ENCODE results near the gene ABCA13.
A peak's percentile ranks its signal among the peaks of the same experiment; 100 is the strongest.

Gene ABCA13

GRCh38 chr7:48441848-48442492 is 270.7 kb downstream of the ABCA13 start:
- DNase-seq: no peak

GRCh38 chr7:48443051-48443450 is 271.8 kb downstream of the ABCA13 start:
- no peak for DNase-seq

DNA sequence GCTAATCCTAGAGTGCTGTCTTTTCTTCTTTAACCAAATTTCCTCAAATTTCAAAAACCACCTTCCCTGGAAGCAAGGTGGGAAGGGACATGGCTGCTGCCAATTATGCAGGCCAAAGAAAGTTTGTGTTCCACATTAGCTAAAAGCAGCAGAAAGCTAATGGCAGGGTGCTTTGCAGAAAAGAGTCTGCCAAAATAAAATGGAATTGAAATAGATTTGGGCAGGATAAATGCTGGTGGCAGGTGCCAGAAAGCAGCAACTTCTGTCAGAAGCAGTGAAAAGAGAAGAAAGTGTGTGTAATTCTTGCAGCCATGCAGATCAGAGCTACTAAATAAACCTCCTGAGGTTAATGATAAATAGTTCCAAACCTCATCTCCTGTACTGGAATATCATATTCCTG is 275.5 kb downstream of the ABCA13 start:
- DNase-seq: no peak

DNA sequence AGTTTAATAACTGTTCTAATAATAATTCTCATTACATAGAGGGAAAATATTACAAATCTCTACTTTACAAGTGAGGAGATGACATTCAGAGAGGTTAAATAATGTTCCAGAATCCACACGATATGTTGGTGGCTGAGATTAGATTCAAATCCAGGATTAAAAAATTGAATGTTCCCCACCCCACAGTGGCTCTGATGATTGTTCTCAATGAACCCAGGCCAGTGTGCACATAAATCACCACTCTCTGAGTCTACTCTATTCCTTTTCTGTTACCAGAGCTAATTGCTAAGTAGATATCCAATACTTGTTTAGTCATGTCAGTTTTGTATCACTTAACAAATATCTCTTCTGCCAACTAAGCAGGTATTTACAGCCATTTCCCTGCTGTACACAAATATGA is 281.0 kb downstream of the ABCA13 start:
- DNase-seq: peak; percentile 42

DNA sequence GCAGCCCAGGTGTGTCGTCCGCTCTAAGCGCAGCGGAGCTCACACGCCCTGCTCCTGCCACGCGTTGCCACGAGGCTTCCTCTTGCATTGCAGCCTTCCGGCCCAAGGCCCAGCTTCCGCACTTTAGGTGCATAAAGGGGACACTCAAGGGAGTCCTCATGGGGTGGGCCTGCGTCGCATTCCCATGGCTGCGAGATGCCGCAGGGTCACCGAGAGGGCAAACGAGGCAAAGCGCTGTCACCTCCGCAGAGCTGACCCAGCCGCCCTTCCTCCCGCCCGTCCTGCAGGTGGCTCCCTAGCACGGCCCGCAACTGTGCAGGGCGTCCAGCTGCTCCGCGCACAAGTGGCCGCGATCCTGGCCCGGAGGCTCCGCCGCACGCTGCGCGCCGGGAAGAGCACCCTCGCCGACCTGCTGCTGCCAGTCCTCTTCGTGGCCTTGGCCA is 283.5 kb downstream of the ABCA13 start:
- DNase-seq: no peak

DNA sequence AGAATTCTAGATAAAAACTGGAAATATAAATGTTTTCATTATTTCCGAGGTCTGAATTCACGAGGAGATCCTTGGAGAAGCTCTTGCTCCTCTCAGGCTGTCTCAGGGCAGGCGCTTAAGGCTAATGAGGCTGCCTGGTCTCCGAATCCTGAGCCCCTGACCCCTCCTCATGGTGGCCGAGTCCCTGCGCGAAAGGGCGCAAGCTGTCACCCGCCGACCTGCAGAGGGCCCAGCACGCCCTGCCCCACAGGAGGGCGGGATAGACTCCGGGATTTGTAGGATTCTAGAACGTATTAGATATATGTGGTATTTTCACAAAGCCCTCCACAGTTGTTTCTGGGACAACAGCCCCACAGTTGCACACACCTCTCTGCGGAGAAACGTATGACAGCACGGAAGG is 284.1 kb downstream of the ABCA13 start:
- DNase-seq: no peak

- no peak for DNase-seq
Measured at GRCh38 chr7:48458701-48459524, 287.7 kb downstream of the ABCA13 start.

GRCh38 chr7:48466713-48467112 is 295.5 kb downstream of the ABCA13 start:
- DNase-seq: no peak

DNA sequence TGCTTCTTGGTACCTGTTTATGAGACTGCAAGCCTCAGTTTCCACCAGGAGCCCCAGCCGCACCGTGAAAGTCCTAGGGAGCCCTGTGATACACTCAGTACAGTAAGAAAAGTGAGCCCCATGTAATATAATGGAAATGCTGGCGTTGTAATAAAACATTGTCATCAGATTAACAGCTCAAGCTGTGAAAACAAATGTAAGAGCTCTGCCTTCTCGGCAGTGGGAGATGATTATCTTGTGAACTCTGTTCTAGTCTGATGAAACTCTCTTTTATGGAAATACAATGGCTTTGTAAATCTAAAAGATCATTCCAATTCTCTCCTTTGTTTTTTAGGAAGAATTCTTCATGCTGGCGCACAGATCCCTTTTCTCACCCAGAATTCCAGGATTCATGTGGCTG is 299.9 kb downstream of the ABCA13 start:
- DNase-seq: no peak

GRCh38 chr7:48472640-48473039 is 301.4 kb downstream of the ABCA13 start:
- no peak for DNase-seq

- DNase-seq: no peak
Measured at GRCh38 chr7:48473205-48473865, 302.1 kb downstream of the ABCA13 start.

DNA sequence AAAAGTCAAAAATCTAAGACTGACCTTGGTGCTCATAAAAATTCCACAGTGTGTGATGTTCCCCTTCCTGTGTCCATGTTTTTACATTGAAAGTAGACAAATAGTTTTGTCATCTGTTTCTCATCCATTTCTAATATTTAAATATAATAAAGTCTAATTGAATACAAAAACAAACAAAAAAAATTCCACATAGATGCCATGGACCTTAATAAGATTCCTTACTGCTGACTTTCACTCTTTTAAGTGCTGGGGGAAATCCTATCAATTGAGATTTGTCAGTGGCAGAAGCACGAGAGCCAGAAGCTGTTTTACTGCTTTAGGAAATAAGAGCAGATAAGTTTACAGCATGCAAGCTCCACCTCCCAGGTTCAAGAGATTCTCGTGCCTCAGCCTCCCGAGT is 310.0 kb downstream of the ABCA13 start:
- DNase-seq: no peak

DNA sequence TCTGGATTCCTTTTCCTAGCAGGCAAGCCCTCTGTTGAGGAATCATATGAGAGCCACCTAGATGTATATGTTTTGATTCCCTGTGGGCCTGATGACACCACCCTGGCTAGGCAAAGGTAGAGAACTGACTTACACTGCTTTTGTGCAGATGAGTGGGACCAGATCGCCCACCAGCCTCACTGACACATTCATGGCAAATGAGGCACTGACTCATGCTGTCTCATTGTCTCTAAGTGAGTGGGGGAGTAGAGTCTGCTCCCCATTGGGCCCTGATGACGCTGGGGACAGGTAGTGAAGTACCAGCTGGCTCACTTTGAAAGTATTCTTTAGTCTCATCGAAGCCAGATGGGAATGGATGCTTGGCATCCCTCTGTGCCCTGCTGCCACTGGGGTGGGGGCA is 326.3 kb downstream of the ABCA13 start:
- no peak for DNase-seq

DNA sequence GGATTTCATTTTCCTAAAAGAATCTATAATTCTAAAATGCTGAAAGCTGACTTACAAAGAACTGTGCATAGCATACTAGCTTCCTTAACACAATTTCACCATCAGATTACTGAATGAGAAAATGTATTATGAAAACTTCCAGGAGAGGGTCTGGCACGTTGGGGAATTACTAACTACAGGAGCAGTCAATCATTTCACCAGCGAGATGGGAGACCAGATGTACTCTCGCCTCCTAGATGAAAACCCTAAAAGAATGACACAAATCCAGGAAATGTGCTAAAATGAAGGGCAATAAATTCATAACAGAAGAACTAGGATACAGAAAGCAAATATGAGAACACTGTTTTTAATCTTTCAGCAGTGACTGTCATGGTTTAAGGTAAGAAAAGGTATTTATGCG is 330.8 kb downstream of the ABCA13 start:
- no peak for DNase-seq

DNA sequence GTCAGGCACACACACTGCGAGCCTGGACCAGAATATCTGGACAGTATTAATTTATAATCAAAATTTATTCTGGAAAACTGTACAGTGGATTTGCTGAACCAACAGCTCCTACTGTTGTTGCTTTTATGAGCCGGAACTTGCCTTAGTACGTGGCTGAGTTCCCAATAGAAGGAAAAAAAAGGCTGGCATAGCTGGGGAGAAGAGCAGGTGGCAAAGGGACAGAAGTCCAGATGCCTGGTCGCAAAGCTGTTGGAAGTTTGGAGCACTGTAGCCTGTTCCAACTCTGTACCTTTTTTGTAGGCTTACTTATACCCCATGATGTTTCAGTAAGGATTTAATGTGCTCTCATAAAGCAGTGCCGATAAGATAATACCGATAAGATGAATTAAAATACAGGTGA is 333.8 kb downstream of the ABCA13 start:
- DNase-seq: no peak

DNA sequence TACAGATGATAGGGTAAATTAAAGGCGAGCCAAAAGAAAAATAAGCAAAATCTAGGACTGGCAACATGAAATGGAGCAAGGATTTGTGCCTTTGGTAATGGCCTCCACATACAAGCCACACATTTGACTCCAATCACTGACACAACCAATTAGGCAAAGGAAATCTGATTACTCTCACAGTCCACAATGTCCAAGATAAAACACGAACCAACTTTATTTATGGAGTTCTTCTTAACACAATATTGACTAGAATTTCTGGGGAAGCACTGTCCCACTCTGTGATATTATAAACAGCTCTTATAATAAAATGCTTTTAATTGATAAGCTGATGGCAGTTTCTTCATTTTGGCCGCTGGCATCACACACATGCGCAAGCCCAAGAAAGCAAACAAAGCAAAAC is 334.2 kb downstream of the ABCA13 start:
- DNase-seq: no peak

GRCh38 chr7:48506569-48506968 is 335.3 kb downstream of the ABCA13 start:
- DNase-seq: no peak

GRCh38 chr7:48511080-48511479 is 339.8 kb downstream of the ABCA13 start:
- no peak for DNase-seq

- DNase-seq: no peak
Measured at GRCh38 chr7:48512892-48513291, 341.6 kb downstream of the ABCA13 start.

- no peak for DNase-seq
Measured at GRCh38 chr7:48515171-48515570, 343.9 kb downstream of the ABCA13 start.

DNA sequence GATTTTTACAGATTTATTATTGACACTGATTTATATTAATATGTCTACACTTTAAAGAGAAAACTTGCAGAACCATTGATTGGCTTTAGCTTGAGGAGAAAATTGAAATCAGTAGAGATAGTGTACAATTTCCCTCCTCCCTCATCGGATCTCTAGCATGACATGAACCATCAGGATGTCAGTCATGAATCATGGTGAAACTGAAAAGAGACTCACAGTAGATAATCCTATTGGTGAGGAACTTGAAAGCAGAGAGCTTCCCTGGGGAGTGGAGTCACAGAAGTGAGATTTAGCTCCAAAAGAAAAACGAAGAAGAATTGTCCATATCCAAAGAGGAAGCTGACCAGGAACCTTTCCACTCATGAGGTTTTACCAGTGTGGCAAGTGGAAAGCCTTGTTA is 346.8 kb downstream of the ABCA13 start:
- no peak for DNase-seq

- DNase-seq: no peak
Measured at GRCh38 chr7:48522692-48523091, 351.4 kb downstream of the ABCA13 start.

DNA sequence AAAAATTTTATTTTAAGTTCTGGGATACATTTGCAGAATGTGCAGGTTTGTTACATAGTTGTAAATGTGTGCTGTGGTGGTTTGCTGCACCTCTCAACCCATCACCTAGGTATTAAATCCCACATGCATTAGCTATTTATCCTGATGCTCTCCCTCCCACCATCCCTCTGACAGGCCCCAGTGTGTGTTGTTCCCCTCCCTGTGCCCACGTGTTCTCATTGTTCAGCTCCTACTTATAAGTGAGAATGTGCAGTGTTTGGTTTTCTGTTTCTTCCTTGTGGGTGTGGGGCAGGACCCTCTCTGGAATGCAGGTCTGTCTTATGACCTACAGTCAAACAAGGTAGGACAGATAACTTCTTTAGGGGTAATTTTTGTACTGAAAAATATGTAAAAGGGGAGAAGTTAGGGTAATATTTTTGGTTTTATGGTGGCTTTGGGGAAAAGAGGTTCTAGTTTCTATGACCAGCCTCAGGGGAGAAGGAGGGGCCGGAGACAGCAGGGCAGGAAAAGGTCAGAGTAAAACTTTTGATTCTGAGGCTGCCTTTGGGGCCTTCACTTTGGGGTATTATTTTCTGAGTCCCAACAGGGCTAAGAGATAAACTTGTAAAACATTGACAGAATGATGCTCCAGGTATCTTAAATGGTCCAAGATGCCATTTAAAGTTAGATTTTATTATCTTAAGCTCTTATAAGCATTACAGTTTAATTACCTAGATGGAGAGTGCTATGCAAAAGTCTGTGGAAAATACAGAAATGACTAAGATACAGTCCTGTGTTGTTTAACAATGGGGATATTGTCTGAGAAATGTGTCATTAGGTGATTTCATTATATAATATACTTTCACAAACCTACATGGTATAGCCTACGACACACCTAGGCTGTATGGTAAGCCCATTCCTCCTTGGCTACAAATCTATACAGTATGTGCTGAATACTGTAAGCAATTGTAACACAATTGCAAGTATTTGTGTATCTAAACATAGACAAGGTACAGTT is 354.8 kb downstream of the ABCA13 start:
- no peak for DNase-seq

Measured in NCI-H1417 treated with DMSO at 0.1 percent for 48 hours (cell line).